Colon (tissue), 2 donors: ENCODE measurements around the gene QSOX1.

Experiments
- FAIRE-seq: peaks from 2 replicates; lab custom pipeline; 2012; peaks lifted over from hg19 to GRCh38; lab: Jason Lieb, UNC
- donor health status: control.
- donor health status: control.

QSOX1 gene

DNA sequence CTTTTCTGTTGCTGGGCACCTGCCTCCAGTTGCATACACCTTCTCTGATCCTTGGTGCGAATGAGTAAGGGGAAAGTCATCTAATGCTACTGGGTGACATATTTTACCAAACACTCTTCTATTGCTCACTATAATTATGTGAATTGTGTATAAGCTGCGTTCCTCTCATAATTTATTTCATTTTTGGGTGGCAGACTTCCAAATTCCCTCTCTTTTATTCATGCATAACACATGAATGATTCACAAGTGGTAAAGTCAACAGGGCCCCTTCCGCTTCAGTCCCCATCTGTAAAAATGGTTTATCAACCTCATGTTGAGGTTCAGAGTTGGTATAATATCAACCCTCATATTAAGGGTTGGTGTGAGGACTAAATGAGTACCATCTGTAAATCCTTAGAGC, 3.2 kb upstream of the QSOX1 start:
- no peak for FAIRE-seq

DNA sequence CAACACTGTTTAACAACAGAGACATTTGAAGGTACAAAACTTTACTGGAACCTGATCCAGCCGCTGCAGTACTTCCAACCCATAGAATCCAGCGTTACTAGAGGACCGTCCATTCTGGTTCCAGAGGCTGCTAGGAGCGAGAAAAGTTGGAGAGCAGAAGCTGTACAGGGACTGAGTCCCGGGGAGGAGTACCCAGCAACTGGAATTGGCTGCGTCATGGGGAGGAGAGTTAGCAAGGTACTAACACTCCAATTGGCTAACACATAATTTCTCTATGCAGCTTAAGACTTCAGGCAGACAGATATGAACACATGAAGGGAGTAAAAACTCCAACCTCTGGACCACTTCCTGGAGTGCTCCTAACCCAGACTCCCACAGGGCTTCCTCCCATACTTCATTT, 2.1 kb upstream of the QSOX1 start:
- FAIRE-seq: no peak

DNA sequence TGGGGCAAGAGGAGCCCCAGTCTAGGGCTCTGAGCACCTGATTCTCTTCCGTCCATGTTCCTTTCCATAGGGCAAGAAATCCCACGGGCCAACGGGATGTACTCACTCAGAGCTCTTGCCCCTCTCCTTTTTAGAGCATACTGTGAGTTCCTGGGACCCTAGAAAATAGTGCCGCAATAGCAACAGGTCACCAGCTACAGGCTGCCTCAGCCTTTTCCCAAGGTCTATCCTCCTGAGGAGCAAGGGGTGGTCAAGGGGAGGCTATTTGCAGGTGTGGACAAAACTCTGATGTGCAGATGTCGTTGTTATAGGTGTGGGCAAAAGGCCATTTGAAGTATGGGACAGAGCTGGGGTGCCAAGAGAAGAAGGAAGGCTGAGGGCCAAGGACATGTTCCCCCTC, 1.6 kb upstream of the QSOX1 start:
- no peak for FAIRE-seq

DNA sequence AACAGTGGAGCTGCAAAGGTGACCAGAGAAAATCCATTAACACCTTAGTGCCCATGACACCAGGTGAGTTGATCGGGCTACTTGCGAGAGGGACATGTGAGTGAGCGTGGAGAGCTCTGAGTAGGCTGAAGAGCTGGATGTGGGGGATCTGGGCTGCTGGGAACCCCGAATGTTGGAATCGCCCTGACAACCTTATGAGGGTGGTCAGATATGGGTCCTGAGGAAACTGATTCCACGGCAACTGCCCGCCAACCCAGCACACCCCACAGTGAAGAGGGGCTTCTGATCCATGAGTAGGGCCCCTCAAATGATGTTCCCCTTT, 705 bp upstream of the QSOX1 start:
- FAIRE-seq: no peak

DNA sequence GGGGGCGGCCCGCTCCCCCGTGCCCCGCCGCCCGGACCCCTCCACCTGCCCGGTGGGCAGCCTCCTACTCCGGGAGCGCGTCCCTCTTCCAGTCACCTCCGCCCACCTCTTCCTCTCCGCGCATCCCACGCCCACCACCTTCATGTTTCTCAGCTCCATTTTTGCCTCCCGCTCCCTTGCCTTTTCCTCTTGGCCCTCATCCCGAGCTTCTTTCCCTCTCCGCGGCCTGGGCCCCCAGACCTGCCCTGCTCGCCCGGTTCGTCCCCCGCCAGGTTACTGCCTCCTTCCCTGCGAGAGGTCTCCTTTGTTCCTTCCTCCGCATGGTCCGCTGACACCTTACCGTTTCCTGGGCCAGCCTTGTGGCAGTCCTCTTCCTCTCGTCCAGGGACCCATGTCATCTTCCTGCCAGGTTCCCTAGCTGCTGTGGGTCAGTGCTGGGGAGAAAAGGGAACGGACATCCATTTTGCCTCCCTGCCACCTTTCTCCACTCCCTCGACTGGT, 563 bp downstream of the QSOX1 start:
- no peak for FAIRE-seq

DNA sequence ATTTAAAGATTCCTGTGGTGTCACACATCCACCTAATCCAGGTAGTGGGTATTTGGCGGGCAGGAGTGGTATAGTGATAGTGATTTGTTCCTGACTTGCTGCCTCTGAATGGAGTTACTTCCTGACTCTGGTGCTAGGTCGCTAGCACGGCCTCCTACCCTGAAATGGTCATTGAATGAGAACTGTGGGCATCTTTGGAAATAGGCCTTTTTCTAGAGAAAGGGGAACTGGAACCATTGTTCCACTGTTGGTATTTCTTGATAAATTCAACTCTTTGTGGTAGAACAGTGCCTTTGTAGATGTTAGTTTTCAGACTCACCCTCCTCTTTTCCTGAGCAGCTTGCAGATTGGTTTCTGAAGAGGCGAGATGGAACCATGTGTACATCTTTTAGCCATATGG, 1.5 kb downstream of the QSOX1 start:
- no peak for FAIRE-seq

DNA sequence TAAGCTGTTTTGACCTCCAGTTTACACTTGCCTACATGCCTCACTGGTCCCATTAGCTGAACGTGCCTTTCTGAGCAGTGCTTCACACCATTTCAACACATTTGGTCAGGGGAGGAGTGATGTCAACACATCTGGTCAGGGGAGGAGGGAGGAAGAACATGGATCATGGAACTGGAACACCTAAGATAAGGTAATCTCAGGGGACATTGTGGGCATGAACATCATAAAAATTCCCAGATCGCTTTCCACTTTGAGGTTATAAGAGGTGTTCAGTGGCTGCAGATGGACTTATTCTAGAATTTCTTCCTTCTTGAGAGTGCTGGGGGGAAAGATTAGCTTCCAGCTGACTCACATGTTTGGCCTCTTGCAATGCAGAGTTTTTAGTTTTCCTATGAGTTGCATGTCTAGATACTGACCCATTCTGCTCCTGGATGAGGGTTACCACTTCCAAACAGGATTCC, 2.0 kb downstream of the QSOX1 start:
- FAIRE-seq: no peak

DNA sequence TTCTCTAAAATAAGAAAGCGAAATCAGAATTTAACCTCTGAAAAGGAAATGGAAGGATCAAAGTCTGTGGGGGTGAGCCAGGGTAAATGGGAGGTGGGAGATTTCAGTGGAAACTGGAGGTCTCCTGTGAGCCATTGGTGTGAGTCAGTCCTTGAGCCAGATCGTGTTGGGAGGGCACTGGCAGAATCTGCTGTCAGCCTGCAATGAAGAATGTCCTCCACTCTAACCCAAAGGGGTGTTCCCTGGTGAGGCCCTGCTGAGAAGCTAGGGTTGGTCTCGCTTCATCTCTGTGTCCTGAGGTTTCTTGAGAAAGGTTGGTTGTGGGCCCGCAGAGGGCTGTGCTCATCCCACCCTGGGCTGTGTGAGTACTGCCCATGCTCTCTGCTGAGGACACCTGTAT, 2.4 kb downstream of the QSOX1 start:
- FAIRE-seq: no peak

DNA sequence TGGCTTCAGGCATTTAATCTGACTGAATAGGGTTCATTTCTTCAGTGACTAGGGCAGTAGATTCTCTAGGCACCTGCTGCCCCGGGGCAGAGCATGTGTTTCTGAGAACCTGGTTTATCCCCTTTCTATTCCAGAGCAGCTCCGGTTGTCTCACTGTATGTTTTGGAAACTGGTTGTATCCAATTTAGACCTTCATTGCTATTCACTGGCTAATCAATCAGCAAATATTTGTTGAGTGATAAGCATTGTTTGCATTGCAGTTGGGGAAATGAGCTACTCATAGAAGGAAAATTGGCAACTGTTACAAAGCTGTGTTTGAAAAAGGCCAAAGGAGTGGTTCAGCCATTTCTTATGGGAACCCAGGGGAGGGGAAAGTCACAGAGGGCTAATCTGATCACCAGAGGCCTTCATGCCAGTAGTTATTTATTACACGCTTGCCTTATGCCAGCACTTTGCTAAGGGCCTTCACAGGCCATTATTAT, 2.9 kb downstream of the QSOX1 start:
- no peak for FAIRE-seq

DNA sequence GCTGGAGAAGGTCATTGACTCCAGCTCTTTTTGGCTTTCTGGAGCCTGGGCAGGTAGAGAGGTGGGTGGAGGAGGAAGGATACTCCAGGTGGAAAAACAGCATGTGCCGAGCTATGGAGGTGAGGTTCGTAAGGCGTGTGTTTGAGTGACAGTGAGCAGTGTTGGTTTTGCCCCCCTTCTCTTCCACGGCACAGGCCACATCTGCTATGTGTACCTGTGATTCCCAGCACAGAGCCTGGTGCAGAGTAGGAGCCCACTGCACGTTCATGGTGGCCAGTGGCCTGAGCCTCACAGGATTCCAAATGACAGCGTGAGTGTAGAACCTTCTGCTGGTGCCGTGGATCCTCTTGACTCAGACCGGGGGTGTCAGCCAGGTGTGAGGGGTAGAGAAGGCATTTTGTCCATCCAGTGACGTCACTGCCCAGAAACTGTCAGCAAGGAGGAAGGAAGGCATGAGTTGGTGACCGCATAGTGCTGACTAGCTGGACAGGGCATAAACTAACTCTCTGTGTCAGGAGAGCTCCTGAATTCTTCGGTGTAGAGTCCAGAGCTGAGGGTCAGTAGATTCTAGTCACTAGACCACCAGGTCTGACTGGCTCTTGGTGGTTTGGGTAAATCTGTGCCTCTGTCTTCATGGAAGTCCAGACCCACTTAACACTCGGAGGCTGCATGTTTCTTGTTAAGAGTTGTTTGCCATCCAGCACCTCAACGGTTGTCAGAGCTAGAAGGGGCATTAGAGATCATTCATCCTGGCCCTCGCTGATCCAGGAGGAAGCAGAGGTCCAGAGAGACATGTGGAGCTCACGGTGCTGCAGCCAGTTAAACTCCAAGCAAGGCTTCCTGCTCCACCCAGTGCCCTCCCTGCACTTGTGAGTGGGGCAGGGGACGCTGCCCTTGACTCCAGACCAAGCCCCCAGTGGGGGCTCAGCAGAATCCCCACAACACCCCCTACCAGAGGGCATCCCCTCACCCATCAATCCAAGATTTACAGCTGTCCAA, 3.8 kb downstream of the QSOX1 start:
- no peak for FAIRE-seq

DNA sequence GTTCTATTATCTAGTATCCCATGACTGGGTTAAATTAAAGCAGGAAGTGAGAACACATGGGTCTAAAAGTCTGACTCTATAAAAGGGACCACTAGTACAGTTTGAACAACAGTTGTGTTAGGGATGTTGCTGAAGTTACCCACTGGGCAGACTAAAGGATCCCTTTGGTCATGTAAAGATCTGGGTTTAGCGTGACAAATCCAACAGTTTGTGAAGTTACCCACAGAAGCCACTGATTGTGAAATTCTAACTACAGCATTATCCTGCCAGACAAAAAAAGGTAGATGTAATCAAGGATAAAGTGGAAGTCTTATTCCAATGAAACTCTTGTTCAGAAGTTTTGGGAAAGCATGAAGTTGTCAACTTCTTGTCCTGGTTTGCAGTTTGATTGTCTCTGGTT, 5.7 kb downstream of the QSOX1 start:
- no peak for FAIRE-seq

DNA sequence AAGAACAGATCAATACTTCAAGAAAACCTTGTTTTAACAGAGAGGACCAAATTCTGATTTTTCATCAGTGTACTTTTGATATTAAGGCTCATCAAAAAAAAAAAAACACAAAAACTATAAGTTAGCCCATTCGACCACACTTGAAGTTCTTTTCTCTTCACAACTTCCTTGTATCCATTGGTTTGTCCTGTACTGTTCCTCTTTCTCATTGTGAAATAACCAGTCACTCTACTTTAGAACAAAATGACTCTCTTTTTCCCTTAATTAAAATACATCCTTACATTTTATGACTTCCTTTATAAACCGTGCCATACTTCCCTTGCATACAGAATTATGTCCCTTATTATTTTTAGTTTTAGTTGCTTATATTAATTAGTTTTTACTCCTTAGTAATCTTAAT, 8.4 kb downstream of the QSOX1 start:
- FAIRE-seq: no peak

DNA sequence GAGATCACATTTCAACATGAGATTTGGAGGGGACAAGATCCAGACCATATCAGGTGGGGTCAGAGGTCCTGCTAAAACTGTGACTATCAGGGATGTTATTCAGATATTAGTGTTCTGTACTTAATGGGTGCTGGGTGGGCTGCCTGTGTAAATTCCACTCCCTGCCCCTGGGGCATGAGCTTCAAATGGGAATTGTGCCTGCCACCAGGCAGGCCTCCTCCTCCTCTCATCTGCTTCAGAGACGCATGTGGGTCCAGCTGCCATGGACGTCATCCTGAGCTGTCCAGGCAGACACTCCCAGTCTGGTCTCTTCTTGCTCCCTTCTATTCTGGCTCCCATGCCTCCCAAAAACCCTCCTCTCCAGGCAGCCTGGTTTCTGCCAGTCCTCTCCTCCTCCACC, 10.4 kb downstream of the QSOX1 start:
- FAIRE-seq: no peak

DNA sequence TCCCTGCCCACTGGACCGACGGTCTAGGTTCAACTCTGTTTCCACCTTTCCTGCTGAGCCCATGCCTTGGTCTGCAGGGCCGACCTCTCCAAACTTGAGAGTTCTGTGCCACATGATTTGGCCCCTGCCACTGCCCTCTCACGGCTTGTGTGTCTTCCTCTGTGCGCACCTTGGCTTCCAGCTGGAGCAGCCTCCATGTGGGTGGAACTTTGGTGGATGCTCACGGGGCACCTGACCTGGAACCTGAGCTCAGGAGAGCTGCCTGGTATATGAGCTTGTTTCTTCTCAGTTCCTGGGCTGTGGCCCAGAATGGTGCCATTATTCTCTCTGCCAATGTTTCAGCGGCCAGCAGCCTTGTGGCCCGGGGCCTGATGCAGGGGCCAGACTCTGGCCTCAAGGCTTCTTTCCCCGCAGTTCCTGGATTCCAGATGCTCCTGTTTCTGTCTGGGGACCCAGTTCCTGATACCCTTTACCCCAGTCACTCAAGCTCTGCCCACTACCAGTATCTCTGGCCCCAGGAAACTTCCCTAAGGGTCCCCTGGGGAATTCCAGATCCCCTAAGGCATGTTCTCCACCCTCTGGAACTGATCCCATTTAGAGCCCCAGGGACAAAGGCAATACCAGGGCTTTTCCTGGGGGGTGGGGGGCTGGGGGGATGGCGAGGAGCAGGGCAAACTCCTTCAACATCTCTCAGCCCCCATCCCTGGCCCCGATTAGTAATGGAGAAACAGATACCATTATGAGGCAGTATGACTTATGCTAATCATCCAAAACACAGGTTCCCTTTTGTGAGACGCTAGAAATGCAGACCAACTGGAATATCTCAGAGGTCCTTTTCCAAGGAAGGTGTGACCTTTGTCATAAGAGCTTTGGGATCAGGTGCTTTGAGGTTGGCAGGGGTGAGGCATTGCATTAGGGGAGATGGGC, 11.1 kb downstream of the QSOX1 start:
- no peak for FAIRE-seq

DNA sequence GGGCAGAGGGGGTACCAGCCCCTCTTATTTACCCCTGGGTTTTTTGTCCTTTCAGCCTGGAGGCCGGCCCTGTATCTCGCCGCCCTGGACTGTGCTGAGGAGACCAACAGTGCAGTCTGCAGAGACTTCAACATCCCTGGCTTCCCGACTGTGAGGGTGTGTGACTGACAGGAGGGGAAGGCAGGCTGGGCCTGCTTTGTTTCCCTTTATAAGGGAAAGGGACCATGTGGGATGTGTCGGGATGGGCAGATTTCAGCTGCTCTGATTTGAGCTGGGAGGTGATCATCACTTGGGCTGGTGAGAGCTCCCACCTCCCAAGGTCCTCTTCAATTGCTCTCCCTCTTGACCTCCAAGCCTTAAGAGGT, 11.7 kb downstream of the QSOX1 start:
- FAIRE-seq: no peak

DNA sequence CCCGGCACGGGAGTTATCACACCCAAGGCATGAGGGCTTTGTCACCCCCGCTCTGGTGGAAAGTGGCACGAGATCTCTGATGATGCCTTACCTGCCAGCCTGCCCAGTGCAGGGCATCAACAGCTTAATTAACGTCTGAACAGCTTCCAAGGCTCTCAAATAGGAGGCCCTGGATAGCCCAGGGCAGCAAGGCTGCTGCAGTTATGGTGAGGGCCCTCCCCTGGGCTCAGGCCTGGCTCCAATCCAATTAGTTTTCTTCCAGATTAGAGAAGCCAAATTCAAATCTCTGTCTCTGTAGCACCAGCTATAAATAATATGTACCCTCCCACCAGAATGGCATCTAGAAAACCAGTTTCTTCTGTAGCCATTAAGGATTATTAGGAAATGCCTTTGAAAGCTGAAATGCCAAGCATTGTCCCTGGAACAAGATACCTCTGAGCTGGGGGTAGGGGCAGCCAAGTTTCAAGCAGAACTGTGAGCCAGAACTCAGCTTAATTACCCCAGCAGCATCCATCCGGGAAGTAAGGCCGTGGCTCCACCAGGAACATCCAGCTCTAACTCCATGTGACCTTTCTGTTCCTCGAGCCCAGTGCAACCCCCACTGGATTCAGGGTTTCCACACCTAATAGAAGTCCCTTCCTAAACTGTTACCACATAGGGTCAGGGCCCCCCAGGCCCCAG, 12.5 kb downstream of the QSOX1 start:
- no peak for FAIRE-seq

DNA sequence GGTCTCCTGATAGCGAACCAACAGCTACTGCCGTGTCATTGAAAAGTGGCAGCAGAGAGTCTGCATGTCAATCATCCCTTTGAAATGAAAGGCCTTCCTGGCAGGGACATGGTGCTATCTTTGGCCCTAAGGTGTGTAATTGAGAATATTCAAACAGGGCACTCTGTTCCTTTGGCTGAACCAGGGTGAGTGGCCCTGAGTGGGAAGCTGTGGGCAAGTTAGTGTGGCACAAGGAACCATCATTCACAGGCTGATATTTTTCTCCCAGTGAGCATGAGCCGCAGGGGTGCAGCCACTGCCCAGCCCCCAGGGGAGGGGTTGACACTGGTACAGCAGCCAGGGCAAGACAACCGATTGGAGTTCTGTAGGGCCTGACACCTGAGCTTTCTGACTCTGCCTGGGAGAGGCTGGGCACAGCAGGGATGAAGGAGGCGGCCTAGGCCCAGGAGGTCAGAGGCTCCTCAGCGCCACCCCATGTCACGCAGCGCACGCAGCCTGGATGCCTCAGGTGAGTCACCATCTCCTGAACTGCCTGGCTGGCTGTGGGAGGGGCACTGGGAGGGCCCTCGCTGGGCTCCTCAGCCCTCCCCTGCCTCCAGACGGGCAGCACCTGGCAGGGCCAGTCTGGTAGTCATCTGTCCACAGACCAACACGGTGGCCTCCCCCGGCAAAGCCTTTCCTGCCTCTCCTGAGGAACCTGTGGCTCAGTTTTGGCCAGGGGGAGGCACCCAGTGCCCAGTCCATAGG, 13.2 kb downstream of the QSOX1 start:
- FAIRE-seq: no peak

DNA sequence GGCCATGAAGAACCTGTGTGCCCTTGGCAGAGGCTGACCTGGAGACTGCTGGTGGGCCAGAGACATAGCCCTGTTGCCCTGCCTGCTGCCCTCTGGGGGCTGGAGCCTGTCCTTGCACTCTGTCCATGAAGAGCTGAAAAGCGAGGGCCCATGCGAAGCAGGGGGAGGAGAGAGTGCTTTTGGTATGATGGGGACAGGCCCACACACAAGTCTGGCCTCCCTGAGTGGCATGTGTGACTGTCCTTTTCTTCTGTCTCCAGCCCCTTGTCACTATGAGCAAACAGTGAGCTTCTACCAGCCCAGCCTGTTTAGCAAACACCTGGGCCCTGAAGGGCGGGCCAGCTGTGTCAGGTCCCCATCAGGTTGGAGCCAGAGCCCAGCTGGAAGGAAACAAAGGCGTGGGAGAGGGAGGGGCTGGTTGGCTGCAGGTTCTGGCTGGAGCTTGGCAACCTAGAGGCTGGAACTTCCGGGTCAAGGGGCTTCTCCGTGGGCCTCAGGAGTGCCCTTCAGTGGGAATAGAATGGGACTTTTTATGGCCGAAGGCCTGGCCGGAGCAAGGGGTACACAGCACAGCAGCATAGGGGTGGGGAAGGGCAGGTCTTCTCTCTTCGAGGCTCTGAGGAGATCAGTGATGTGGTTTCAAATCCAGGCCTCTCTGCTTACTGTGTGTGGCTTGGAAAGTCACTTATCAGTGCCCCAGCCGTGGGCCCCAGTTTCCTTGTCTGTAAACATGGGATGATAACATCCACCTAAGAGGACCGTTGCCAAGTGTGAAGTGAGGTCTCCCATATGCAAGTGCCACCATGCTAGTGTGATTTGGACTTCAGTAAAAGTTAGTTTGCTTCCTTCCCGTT, 14.3 kb downstream of the QSOX1 start:
- no peak for FAIRE-seq

DNA sequence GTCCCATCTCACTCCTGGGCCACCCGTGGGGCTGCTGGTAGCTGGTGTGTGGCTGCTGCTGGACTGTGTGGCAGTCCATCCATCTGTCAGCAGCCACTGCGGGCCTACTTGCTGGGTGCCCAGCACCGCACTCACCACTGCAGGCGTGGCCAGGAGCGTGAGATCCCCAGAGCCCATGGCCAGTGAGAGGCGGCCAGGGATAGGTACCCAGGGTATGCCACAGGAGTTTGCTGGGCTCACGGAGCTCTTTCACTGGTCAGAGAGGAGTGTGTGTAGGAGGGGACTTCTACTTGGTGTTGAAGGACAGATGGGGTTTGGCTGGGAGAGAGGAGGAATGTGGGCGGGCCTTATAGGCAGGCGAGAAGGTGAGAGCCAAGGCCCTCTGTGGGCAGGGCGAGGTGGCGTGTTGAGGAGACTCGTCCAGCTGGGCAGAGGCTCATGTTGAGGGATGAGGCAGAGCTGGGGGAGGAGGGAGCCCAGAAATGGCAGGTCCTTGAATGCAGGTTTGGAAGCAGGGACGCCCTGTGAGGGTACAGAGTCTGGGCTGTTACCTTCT, 15.0 kb downstream of the QSOX1 start:
- no peak for FAIRE-seq

DNA sequence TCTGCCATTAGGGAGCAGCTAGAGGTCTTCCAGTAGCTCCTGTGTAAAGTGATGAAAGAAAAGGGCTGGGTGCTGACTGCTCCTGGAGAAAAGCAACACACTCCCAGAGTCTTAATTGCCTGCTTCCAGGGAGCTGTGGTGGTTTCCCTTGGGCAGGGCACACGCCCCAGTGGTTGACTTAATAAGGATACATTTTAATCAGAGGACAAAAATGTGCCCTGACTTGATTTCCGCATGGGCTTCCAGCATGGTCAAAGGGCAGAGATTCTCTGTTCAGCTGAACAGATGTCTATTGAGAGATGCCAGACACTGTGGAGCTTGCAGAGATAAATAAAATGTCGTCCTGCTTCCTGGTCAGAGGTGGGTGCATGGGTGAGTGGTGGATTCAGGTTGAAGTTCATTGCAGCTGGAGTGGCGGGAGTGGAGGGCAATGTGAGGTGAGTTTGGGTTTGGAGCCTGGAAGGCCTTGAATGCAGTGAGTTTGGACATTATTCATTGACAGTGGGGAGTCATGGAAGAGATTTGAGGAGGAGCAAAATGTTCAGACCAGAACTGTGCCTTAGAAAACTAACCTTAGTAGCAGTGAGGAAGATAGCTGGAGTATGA, 16.0 kb downstream of the QSOX1 start:
- FAIRE-seq: no peak
